NB4 (cell line): ENCODE results near the gene MYLK3.

Experiments
- DNase-seq: peaks from one replicate; pipeline ENCODE4 v3.0.0; 2010; ENCODE audit warnings: low read depth
- H3K4me3 ChIP-seq: one replicate; pipeline ENCODE4 v1.5.1; 2011; ENCODE audit warnings: mild to moderate bottlenecking, low read depth, low read length, moderate library complexity
- MYC ChIP-seq: IDR thresholded peaks from 2 replicates; pipeline ENCODE4 v1.6.1; 2011; ENCODE audit warnings: low read depth, low read length
- POLR2A ChIP-seq: IDR thresholded peaks from 2 replicates; pipeline ENCODE4 v1.6.1; 2011; ENCODE audit warnings: mild to moderate bottlenecking; ENCODE audit not compliant: insufficient read length; ENCODE audit errors: extremely low read depth
- TF ChIP-seq, protein P1 (sequence below): IDR thresholded peaks from one replicate; pipeline ENCODE4 v1.5.1; 2012; ENCODE audit warnings: low read depth, low read length
- TF ChIP-seq, protein P2 (sequence below): IDR thresholded peaks from 2 replicates; pipeline ENCODE4 v1.6.1; 2011; ENCODE audit warnings: low read depth, low read length

The MYLK3 gene

DNA sequence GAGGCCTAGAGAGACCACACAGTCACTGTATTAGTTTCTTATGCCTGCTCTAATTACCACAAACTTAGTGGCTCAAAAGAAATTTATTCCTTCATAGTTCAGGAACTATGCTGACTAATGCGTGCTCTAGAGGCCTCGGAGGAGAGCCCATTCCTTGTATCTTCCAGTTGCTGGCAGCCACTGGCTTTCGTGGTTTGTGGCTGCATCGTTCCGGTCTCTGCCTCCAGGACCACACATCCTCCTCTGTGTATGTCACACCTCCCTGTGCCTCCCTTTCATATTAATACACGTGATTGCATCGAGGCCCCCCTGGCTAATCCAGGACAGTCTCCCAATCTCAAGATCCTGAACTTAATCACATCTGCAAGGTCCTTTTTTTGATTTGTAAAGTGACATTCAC is 16.9 kb upstream of the MYLK3 start:
- DNase-seq: peak; percentile 65
- H3K4me3 ChIP-seq: no peak overlapping the region
- no peak for TF ChIP-seq MYC
- TF ChIP-seq POLR2A: no peak
- TF ChIP-seq, protein P1, sequence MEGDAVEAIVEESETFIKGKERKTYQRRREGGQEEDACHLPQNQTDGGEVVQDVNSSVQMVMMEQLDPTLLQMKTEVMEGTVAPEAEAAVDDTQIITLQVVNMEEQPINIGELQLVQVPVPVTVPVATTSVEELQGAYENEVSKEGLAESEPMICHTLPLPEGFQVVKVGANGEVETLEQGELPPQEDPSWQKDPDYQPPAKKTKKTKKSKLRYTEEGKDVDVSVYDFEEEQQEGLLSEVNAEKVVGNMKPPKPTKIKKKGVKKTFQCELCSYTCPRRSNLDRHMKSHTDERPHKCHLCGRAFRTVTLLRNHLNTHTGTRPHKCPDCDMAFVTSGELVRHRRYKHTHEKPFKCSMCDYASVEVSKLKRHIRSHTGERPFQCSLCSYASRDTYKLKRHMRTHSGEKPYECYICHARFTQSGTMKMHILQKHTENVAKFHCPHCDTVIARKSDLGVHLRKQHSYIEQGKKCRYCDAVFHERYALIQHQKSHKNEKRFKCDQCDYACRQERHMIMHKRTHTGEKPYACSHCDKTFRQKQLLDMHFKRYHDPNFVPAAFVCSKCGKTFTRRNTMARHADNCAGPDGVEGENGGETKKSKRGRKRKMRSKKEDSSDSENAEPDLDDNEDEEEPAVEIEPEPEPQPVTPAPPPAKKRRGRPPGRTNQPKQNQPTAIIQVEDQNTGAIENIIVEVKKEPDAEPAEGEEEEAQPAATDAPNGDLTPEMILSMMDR: no peak

DNA sequence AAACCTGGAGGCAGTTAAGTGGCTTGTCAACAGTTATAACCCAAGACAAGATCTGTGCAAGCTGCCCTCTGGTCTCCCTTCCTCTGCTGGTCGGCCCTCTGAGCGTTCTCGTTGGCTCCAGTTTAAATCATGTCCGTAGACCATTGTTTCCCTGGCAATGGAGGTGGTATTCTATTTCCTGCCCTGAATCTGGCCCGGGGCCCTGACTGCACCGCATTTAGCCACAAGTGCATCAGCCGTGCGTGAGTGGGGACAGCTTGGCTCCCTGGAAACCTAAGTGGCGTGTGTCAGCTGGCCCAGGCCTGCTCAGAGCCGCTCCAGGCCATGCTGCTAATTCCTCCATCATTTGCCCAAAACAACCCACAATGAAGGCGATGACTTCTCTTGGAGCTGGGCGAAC is 15.0 kb upstream of the MYLK3 start:
- TF ChIP-seq POLR2A: no peak
- TF ChIP-seq MYC: no peak
- TF ChIP-seq, protein P1: no peak
- TF ChIP-seq, protein P2, sequence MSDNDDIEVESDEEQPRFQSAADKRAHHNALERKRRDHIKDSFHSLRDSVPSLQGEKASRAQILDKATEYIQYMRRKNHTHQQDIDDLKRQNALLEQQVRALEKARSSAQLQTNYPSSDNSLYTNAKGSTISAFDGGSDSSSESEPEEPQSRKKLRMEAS: no peak
- no peak for DNase-seq
- H3K4me3 ChIP-seq: no peak overlapping the region

DNA sequence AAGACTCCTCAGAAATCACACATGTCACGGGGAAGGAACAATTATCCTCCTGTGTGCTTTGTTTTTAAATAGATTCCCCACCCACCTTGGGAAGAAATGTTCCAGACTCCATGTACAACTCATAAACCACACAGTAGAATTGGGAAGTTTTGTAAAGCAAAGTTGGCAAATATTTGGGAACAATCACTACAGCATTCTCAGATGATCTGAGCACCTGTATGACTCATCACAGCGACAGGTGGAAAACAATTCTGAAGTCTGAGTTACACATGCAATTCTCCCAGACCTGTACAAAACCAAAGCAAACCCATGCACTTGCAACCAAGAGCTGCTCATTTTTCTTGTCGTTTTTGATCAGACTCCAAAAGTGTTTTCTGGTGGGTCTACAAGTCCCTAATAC is 14.4 kb upstream of the MYLK3 start:
- no peak overlapping the region for H3K4me3 ChIP-seq
- no peak for TF ChIP-seq MYC
- DNase-seq: no peak

DNA sequence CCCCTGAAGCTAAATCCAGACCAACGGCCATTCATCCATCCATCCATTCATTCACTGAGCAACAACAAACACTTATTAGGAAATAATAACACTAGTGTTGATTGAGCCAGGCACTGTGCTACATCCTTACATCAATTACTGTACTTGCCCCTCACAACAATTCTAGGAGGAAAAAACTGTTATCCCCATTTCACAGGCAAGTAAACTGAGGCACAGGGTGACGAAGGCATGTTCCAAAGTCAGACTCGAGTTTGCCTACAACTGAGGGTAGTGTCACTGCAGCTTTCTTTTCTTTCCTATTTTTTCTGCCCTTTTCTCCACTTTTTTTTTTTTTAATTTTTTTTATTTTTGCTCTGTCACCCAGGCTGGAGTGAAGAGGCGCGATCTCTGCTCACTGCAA is 11.2 kb upstream of the MYLK3 start:
- DNase-seq: no peak
- TF ChIP-seq, protein P1: no peak
- no peak for TF ChIP-seq POLR2A
- TF ChIP-seq MYC: no peak
- TF ChIP-seq, protein P2: no peak
- H3K4me3 ChIP-seq: no peak overlapping the region

DNA sequence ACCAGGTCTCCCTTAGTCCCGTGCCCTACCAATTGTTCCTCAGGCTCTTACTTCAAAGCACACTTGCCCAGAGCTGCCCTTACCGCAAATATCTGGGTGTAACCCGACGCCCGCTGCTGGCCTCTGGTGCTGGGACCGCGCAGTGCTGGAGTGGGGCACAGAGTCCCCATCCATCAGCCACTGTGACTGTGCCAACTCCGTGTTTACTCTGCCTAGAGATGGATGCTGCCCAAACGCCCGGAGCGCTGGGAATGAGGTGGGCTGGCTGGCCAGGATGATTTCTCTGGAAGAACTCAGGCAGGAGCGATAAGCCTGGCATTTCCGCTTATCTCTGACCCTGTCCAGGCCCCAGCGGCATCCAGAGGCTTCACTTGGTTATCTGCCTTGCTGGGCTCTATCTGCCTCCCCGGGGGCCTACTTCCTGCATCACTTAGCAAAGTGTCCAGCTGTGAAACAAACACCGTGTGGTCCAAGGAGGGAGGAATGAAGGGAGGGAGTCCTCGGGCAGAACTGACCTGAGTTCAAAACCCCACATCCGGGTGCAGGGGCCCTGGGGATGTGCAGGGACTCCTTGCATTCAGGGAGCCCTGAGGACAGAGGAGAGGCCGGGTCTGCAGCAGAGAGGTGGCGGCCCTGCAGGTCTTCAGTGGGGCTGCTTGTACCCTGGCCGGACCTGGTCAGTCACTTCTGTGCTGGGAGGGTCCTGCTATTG is 9.4 kb upstream of the MYLK3 start:
- no peak overlapping the region for H3K4me3 ChIP-seq
- TF ChIP-seq MYC (no peak), POLR2A (no peak)
- TF ChIP-seq, protein P2: no peak
- TF ChIP-seq, protein P1: no peak
- DNase-seq: no peak

DNA sequence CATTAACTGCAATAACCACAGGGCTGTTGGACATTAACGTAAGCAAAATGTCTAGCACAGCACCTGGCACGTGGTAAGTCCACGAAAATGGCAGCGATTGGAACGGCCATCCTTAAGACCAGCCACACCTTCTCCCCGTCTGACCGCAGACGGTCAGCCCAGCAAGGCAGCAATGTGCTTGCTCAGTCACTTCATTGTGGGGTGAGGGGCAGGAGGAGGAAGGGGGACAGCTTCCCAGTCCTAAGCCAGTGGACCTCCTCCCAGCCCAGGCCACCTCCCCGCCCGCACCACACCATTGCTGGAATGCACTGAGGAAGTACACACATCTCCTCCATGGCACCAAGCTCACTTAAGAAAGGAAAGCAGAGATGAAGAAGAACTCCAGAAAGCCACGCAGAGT is 8.6 kb upstream of the MYLK3 start:
- no peak for DNase-seq
- H3K4me3 ChIP-seq: no peak overlapping the region
- TF ChIP-seq, protein P2: no peak

DNA sequence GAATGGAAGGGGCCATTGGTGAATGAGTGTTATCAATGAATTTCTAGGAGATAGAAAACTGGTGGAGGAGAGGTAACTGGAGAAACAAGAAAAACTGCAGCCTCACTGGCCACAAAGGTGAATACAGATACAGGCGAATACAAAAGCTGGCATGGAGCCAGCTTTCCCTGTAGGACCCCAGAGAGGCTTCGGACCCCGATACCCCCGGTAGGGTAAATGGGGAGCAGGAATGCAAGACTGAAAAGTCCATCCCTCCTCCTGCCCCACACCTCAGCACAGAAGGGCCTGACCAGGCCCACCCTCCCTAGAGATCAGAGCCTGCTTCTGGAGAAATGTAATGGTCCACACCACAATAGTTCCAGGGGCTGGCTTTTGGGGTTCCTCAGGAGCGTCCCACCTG is 4.9 kb upstream of the MYLK3 start:
- no peak for DNase-seq
- TF ChIP-seq, protein P2: no peak
- TF ChIP-seq MYC: no peak
- no peak for TF ChIP-seq POLR2A
- TF ChIP-seq, protein P1: no peak
- H3K4me3 ChIP-seq: no peak overlapping the region
